ENCODE data around the gene SLC4A1AP. TPM values are rescaled to one million over a fixed set of nuclear protein-coding genes. Genes with fewer than 3 reads are reported as not detected.

Gene SLC4A1AP
- total RNA-seq, 1 donor from 2014 or later = 23.8 TPM

- intact Hi-C loops (cut with micrococcal nuclease) = no loop called here
Observed at GRCh38 chr2:27738349-27739057, 74.8 kb downstream of the SLC4A1AP start.

- intact Hi-C loops (cut with micrococcal nuclease) = no loop called here
Observed at GRCh38 chr2:27739058-27739373, 75.3 kb downstream of the SLC4A1AP start.

DNA sequence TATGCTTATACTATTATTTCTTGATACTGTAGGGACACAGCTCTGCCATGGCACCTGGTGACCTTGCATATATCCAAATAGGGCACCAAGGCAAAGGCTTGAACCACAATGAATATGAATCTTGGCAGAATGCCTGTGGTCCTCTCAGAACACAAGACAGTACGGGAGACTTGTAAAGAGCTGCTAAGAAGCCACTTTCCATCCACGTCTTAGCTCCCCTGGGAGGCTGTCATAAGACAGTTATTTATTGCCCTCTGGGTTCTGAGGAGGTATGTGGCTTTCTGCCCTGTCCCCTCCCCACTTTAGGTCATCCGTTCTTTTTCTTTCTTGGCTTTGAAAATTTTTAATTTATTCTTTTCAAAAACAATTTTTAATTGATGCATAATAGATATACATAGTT lies 78.0 kb downstream of the SLC4A1AP start:
- intact Hi-C loops (cut with micrococcal nuclease) = no loop called here

DNA sequence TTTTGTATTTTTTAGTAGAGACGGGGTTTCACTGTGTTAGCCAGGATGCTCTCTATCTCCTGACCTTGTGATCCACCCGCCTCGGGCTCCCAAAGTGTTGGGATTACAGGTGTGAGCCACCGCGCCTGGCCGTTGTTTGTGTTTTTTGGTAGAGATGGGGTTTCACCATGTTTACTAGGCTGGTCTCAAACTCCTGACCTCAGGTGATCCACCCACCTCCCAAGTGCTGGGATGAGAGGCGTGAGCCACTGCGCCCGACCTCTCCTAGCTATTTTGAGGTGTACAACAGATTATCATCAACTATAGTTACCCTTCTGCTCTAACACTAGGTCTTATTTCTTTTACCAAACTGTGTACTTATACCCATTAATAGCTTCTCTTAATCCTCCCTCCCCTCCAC lies 78.9 kb downstream of the SLC4A1AP start:
- intact Hi-C loops (cut with micrococcal nuclease) = no loop called here

Other genes starting within 250 kb of the SLC4A1AP start
- 81.4 and 87.3 TPM in 2 replicates for gene NRBP1, start 235.3 kb upstream of the SLC4A1AP start, total RNA-seq
- 3.8 and 5.3 TPM in 2 replicates for gene KRTCAP3, start 221.5 kb upstream of the SLC4A1AP start, total RNA-seq
- gene IFT172, start 174.1 kb upstream of the SLC4A1AP start, total RNA-seq = 8.7 and 9.4 TPM in 2 replicates
- not detected in 2 replicates for gene FNDC4, start 168.7 kb upstream of the SLC4A1AP start, total RNA-seq
- gene GCKR, start 167.1 kb upstream of the SLC4A1AP start, total RNA-seq = not detected in 2 replicates
- gene ZNF512, start 80.8 kb upstream of the SLC4A1AP start, total RNA-seq = 39.8 and 45.8 TPM in 2 replicates
- 1.1 and 1.2 TPM in 2 replicates for gene CCDC121, start 34.9 kb upstream of the SLC4A1AP start, total RNA-seq
- 45.6 and 47.9 TPM in 2 replicates for gene GPN1, start 34.8 kb upstream of the SLC4A1AP start, total RNA-seq
- 34.0 and 34.5 TPM in 2 replicates for gene SUPT7L, start 275 bp upstream of the SLC4A1AP start, total RNA-seq
- gene MRPL33, start 107.8 kb downstream of the SLC4A1AP start, total RNA-seq = 41.6 and 43.1 TPM in 2 replicates
- gene RBKS, start 226.5 kb downstream of the SLC4A1AP start, total RNA-seq = 0.86 and 1.8 TPM in 2 replicates
- 40.4 and 46.5 TPM in 2 replicates for gene BABAM2, start 226.8 kb downstream of the SLC4A1AP start, total RNA-seq

All from T-helper 2 cell treated with Interferon-gamma antibody and Interleukin-4, amounts not matched to agents 100 ng/mL and 5 ng/mL, for 36 hours (primary cell).